Parathyroid adenoma (tissue), 2 donors: Measurements from ENCODE around the gene ZDHHC11.

Experiments used
- H2AFZ ChIP-seq: fragments of 300-600 bp; sonication (generic); one replicate; pipeline ENCODE4 v1.7.0; 2017; ENCODE audit warnings: antibody characterized with exemption, mild to moderate bottlenecking
- H3K27ac ChIP-seq: fragments of 300-600 bp; sonication (generic); one replicate; pipeline ENCODE4 v1.7.0; 2017
- H3K27me3 ChIP-seq: fragments of 300-600 bp; sonication (generic); one replicate; pipeline ENCODE4 v1.7.0; 2017; ENCODE audit warnings: low read length; ENCODE audit not compliant: control insufficient read depth, insufficient read depth
- H3K36me3 ChIP-seq: fragments of 300-600 bp; sonication (generic); one replicate; pipeline ENCODE4 v1.7.0; 2017; ENCODE audit warnings: low read length; ENCODE audit not compliant: control insufficient read depth, insufficient read depth
- H3K4me1 ChIP-seq: fragments of 300-600 bp; sonication (generic); one replicate; pipeline ENCODE4 v1.7.0; 2017; ENCODE audit warnings: control low read depth
- H3K4me2 ChIP-seq: fragments of 300-600 bp; sonication (generic); one replicate; pipeline ENCODE4 v1.7.0; 2017; ENCODE audit warnings: low read length
- H3K4me3 ChIP-seq: fragments of 300-600 bp; sonication (generic); one replicate; pipeline ENCODE4 v1.7.0; 2017; ENCODE audit warnings: low read depth, low read length
- H3K79me2 ChIP-seq: fragments of 300-600 bp; sonication (generic); one replicate; pipeline ENCODE4 v1.7.0; 2017; ENCODE audit warnings: control low read depth
- H3K9ac ChIP-seq: fragments of 300-600 bp; sonication (generic); one replicate; pipeline ENCODE4 v1.7.0; 2017; ENCODE audit warnings: mild to moderate bottlenecking
- H3K9me3 ChIP-seq: fragments of 300-600 bp; sonication (generic); one replicate; pipeline ENCODE4 v1.7.0; 2017; ENCODE audit warnings: low read length; ENCODE audit not compliant: control insufficient read depth
- TF ChIP-seq, protein P1 (sequence below): fragments of 300-600 bp; sonication (generic); IDR thresholded peaks from one replicate; pipeline ENCODE4 v1.7.0; 2017; ENCODE audit warnings: antibody characterized with exemption, mild to moderate bottlenecking
- donor health status: primary hyperparathyroidism.

The ZDHHC11 gene

GRCh38 chr5:873328-873727 is 22.5 kb upstream of the ZDHHC11 start:
- H3K9me3 ChIP-seq = no peaks in the 10 kb centered on the region
- H3K36me3 ChIP-seq = no peaks in the 10 kb centered on the region
- no peaks in the 10 kb centered on the region for H3K79me2 ChIP-seq
- H3K4me1 ChIP-seq = no peaks in the 10 kb centered on the region
- H3K27me3 ChIP-seq = no peaks in the 10 kb centered on the region
- H3K9ac ChIP-seq = no peak overlapping the region
- TF ChIP-seq, protein P1, sequence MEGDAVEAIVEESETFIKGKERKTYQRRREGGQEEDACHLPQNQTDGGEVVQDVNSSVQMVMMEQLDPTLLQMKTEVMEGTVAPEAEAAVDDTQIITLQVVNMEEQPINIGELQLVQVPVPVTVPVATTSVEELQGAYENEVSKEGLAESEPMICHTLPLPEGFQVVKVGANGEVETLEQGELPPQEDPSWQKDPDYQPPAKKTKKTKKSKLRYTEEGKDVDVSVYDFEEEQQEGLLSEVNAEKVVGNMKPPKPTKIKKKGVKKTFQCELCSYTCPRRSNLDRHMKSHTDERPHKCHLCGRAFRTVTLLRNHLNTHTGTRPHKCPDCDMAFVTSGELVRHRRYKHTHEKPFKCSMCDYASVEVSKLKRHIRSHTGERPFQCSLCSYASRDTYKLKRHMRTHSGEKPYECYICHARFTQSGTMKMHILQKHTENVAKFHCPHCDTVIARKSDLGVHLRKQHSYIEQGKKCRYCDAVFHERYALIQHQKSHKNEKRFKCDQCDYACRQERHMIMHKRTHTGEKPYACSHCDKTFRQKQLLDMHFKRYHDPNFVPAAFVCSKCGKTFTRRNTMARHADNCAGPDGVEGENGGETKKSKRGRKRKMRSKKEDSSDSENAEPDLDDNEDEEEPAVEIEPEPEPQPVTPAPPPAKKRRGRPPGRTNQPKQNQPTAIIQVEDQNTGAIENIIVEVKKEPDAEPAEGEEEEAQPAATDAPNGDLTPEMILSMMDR = no peak
- H3K27ac ChIP-seq = no peak overlapping the region
- no peak overlapping the region for H2AFZ ChIP-seq
- no peak overlapping the region for H3K4me2 ChIP-seq
- no peak overlapping the region for H3K4me3 ChIP-seq

DNA sequence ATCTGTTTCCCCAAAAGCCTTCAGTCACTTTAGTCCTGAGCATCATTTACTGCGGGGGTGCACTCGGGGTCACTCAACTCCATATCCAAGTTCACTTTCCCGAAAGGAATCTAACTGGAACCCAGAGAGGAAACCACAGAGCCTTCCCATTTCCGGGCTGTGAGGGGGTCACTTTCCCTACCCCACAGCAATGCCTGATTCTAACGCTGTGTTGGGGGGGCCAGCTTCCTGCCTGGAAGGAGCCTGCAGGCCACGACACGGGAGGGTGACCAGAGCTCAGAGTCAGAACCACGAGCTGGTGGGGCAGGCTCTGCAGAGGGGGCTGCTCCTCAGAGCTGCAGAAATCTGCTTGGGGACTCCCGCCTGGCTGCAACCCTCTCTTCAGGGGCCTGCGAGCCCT is 21.5 kb upstream of the ZDHHC11 start:
- no peak overlapping the region for H3K4me3 ChIP-seq
- H3K36me3 ChIP-seq = no peaks in the 10 kb centered on the region
- TF ChIP-seq, protein P1 = no peak

GRCh38 chr5:871596-872298 is 21.0 kb upstream of the ZDHHC11 start:
- Histone ChIP-seq H3K4me2 (no peak overlapping the region), H3K27ac (no peak overlapping the region), H3K79me2 (no peaks in the 10 kb centered on the region), H3K9me3 (no peaks in the 10 kb centered on the region), H2AFZ (no peak overlapping the region), H3K36me3 (no peaks in the 10 kb centered on the region), H3K4me1 (no peaks in the 10 kb centered on the region), H3K4me3 (no peak overlapping the region), H3K9ac (no peak overlapping the region), H3K27me3 (no peaks in the 10 kb centered on the region)
- TF ChIP-seq, protein P1 = no peak

More for the DNA sequence above, 21.5 kb upstream of the ZDHHC11 start:
- no peaks in the 10 kb centered on the region for H3K9me3 ChIP-seq
- H3K9ac ChIP-seq = no peak overlapping the region
- H3K27ac ChIP-seq = no peak overlapping the region
- H3K27me3 ChIP-seq = no peaks in the 10 kb centered on the region
- no peaks in the 10 kb centered on the region for H3K4me1 ChIP-seq
- no peak overlapping the region for H3K4me2 ChIP-seq
- H2AFZ ChIP-seq = no peak overlapping the region
- no peaks in the 10 kb centered on the region for H3K79me2 ChIP-seq

DNA sequence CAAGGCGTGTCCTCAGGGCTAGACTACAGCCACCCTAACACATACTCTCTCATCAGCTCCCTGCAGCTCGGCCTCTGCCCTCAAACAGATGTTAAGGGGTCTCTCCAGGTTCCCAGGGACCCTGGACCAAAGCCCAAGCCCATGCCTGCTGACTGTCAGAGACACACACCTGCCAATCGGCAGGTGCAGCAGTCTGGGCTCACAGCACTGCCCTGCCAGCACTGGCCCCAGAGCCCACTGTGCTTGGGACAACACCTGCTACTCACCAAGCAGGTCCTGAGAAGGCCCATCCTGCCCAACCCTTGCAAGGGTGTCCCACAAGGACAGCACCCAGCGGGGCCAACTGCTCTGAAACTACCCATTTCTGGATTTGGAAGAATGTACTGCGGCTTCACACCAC is 20.2 kb upstream of the ZDHHC11 start:
- Histone ChIP-seq H3K27ac (no peak overlapping the region), H2AFZ (no peak overlapping the region), H3K9ac (no peak overlapping the region), H3K36me3 (no peaks in the 10 kb centered on the region), H3K4me2 (no peak overlapping the region), H3K9me3 (no peaks in the 10 kb centered on the region), H3K79me2 (no peaks in the 10 kb centered on the region), H3K4me1 (no peaks in the 10 kb centered on the region), H3K27me3 (no peaks in the 10 kb centered on the region), H3K4me3 (no peak overlapping the region)
- TF ChIP-seq, protein P1 = no peak
